Measurements from ENCODE around the gene MIPOL1. TPM values are rescaled to one million over a fixed set of nuclear protein-coding genes. Genes with fewer than 3 reads are reported as not detected.
A peak's percentile ranks its signal among the peaks of the same experiment; 100 is the strongest.

MIPOL1 gene
- total and polyA plus RNA-seq, 2 of the 13 experiments (the other 11 are each of a cell fraction or from before 2014, with no cell fraction given), result 8.6 to 34.2 TPM

- TF ChIP-seq ZNF318 (CRISPR knock-in tag; IDR thresholded peaks at IDR 0.05), result no peak
- no peak for TF ChIP-seq ZNF713 (CRISPR knock-in tag; IDR thresholded peaks at IDR 0.05)
- 0 out of 2 replicates have a peak, but pooled peaks have one; percentile 25 for TF ChIP-seq ZBTB7B (CRISPR knock-in tag; IDR thresholded peaks at IDR 0.05)
- TF ChIP-seq SRSF4 (IDR thresholded peaks at IDR 0.05; ENCODE audit: low read depth, low read length, poor library complexity, severe bottlenecking), result no peak
- TF ChIP-seq ZNF800 (CRISPR knock-in tag; IDR thresholded peaks at IDR 0.05), result peak; percentile 58; the same call in 1 of the 2 replicates
- peak; percentile 74; the same call in 1 of the 2 replicates for TF ChIP-seq CBX5 (CRISPR knock-in tag; IDR thresholded peaks at IDR 0.05; ENCODE audit: borderline replicate concordance)
- TF ChIP-seq BHLHE40 (IDR thresholded peaks at IDR 0.05; ENCODE audit: low read length), result peak; percentile 77
- peak; percentile 43 for TF ChIP-seq TAF15 (IDR thresholded peaks at IDR 0.05; ENCODE audit: low read depth, low read length, poor library complexity, severe bottlenecking)
- TF ChIP-seq HNF1A (IDR thresholded peaks at IDR 0.05; ENCODE audit: low read depth), result no peak
- TF ChIP-seq HNF1A (CRISPR knock-in tag; IDR thresholded peaks at IDR 0.05; ENCODE audit: borderline replicate concordance), result 0 out of 2 replicates have a peak, but pooled peaks have one; percentile 14
- TF ChIP-seq ZNF776 (CRISPR knock-in tag; IDR thresholded peaks at IDR 0.05), result peak; percentile 87
- TF ChIP-seq ZBTB20 (CRISPR knock-in tag; IDR thresholded peaks at IDR 0.05; ENCODE audit: borderline replicate concordance, low read depth), result peak; percentile 65; the same call in 1 of the 2 replicates
- peak; percentile 69; the same call in 1 of the 2 replicates for TF ChIP-seq KAT7 (CRISPR knock-in tag; IDR thresholded peaks at IDR 0.05; ENCODE audit: borderline replicate concordance)
Measured at GRCh38 chr14:37594238-37594970, 396.7 kb downstream of the MIPOL1 start (continued).
